Amniotic epithelial cell (primary cell): ENCODE results near the gene FARP2.
"Not testable (repeated sequence)": the region's sequence is repeated elsewhere in the genome, so short reads cannot be mapped to it uniquely, and the experiment has no call there.

Experiments used
- DNase-seq: peaks from one replicate; pipeline ENCODE4 v3.0.0-alpha.2; 2010; ENCODE audit warnings: low read depth

Gene FARP2

GRCh38 chr2:241408849-241409248 is 52.8 kb downstream of the FARP2 start:
- no peak for DNase-seq

DNA sequence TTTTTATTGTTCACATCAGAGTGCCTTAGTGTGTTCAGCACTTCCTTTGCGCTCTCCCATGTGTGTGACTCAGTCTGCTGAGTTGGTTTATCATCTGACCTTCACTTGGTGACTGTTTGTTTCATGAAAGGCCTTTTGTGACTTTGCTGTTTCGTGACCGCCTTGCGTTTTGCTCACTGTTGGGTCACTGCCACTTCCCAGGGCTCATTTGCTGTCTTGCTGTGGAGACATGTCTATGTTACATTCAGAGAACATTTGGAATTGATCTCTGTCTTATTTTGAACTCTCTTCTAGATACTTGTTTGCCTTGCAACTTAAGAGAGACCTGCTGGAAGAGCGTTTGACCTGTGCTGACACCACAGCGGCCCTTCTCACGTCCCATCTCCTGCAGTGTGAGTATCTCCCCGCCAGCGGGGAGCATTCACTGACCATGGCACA is 54.7 kb downstream of the FARP2 start:
- no peak for DNase-seq

DNA sequence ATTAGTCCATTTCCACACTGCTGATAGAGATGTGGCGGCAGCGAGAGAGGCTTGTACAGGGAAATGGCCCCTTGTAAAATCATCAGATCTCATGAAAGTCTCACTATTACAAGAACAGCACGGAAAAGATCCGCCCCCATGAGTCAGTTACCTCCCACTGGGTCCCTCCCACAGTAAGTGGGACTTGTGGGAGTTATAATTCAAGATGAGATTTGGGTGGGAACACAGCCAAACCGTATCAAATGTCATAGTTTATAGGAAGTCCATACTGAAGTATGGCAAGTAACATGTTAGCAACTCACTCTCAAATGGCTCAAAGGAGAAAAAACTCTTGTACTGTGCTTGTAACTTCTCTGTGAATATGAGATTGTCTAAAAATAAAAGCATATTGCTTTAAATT is 56.1 kb downstream of the FARP2 start:
- DNase-seq = peak; percentile 76

DNA sequence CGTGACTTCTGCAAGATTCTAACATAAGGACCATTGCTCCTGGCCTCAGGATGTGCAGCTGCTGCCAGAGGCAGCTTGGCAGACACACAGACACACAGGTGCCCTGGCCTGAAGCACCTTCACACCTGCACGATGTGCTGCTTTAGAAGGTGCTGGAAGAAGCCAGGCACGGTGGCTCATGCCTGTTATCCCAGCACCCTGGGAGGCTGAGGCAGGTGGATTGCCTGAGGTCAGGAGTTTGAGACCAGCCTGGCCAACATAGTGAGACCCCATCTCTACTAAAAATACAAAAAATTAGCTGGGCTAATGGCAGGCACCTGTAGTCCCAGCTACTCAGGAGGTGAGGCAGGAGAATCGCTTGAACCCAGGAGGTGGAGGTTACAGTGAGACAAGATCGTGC is 57.4 kb downstream of the FARP2 start:
- not testable (repeated sequence) for DNase-seq

GRCh38 chr2:241413929-241414580 is 58.0 kb downstream of the FARP2 start:
- no peak for DNase-seq

GRCh38 chr2:241415196-241415595 is 59.1 kb downstream of the FARP2 start:
- DNase-seq = no peak

GRCh38 chr2:241417626-241418025 is 61.5 kb downstream of the FARP2 start:
- DNase-seq = no peak

- DNase-seq = peak; percentile 9
Observed at GRCh38 chr2:241421330-241421729, 65.2 kb downstream of the FARP2 start.

GRCh38 chr2:241421942-241422341 is 65.9 kb downstream of the FARP2 start:
- DNase-seq = not testable (repeated sequence)

- DNase-seq = no peak
Observed at GRCh38 chr2:241422350-241422749, 66.3 kb downstream of the FARP2 start.

DNA sequence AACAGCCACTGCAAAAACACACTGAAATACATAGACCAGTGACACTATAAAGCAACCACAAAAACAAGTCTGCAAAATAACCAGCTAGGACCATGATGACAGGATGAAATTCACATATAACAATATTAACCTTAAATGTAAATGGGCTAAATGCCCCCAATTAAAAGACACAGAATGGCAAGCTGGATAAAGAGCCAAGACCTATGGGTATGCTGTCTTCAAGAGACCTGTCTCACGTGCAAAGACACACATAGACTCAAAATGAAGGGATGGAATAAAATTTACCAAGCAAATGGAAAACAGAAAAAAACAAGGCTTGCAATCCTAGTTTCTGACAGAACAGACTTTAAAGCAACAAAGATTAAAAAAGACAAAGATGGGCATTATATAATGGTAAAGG is 67.4 kb downstream of the FARP2 start:
- not testable (repeated sequence) for DNase-seq

DNA sequence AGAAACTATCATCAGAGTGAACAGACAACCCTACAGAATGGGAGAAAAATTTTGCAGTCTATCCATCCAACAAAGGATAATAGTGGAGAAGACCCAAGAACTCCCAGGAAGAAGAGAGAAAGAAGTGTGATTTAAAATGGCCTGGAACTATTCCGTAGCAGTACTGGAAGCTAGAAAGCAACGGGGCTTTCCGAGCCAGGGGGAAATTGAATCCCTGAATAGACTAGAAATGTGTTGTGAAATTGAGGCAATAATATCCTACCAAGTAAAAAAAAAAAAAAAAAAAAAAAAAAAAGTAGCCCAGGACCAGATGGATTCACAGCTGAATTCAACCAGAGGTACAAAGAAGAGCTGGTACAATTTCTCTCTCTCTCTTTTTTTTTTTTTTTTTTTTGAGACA is 69.3 kb downstream of the FARP2 start:
- no peak for DNase-seq

DNA sequence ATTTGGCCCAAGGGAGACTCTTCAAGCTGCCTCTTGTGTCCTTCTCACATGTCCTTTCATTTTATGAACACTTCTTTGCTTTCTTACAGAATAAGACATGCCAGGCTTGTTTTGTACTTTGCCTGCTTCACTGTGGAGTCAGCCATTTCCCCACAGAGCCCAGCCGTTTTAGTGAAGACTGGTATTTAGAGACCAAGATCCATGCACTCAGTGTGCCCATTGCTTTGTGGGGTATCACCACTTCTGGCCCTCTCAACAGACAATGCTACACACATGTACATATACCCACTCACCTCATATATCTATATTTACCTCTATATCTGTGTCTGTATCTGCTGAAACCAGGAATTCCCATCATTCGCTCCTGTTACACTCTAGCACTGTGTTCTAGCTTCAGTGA is 74.1 kb downstream of the FARP2 start:
- DNase-seq = no peak

DNA sequence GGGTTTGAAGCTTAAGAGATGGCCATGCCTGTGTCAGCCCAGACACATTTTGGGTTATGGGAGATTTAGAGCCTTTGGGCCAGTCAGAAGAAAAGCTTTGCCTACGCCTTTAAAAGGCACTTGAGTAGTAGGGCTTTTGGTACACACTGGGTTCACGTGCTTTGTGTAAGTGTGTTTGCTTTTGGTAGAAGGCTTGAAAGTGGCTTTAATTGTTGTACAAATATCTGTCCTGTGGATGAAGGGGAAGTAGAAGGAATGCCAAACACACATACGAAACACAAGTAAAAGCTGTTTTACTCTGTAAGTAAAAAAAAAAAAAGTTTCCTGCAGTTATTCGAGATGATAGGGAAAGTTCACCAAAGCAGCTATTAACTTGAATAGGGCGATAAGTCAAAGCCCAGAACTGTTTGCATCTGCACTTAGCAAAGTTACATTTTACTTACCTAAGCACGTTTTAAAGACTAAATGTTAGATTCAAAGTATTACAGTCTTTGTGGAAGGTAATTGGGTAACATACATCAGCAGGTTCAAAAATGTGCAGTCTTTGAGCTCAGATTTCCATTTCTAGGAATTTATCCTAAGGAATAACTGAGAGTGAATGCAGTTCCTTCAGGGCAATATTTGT is 76.9 kb downstream of the FARP2 start:
- DNase-seq = no peak

- DNase-seq = no peak
Observed at GRCh38 chr2:241437179-241437578, 81.1 kb downstream of the FARP2 start.

DNA sequence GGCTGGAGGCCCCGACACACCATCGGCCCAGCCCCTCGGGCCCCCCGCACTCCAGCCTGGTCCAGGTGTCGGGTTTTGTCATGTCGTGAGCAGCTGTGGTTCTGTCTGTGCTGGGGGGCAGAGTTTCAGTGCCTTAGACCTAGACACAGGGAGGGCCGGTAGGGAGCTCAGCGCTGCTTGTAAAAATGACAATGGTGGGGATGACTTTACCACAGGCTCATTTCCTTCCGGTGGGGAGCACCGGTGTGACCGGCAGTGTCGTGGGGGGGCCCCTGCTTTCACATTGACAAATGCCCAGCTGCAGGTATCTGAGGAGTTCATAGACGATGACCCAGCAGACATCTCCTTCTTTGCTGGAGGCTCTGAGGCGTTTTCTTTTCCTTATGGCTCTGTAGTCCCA is 85.4 kb downstream of the FARP2 start:
- no peak for DNase-seq

GRCh38 chr2:241443486-241444223 is 87.6 kb downstream of the FARP2 start:
- peak; percentile 93 for DNase-seq

DNA sequence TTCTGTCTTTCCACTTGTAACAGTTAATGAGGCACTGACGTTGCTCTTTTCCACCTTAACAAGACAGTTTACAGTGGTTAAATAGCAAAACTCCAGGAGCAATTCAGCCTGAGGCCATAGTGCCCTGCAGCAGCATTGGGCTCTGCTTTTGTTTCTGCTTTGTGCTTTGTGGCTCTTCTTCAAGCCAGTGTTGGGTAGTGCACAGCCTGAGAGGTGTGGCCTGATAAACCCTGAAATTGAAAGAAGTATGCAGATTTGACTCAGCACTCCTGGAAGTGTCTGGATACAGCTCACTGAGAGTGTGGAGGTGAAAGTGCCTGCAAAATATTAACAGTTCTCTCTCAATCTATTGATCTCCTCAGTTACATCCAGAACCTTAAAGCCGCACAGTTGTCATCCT is 89.3 kb downstream of the FARP2 start:
- DNase-seq = no peak

DNA sequence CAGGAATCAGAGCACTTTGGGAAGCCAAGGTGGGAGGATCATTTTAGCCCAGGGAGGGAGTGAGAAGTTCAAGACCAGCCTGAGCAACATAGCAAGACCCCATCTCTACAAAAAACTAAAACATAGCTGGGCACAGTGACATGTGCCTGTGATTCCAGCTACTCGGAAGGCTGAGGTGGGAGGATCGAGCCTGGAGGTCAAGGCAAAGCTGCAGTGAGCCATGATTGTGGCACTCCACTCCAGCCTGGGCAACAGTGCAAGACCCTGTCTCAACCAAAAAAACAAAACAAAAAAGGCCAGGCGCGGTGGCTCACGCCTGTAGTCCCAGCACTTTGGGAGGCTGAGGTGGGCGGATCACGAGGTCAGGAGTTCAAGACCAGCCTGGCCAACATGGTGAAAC is 94.0 kb downstream of the FARP2 start:
- not testable (repeated sequence) for DNase-seq

- DNase-seq = no peak
Observed at GRCh38 chr2:241451840-241452506, 95.9 kb downstream of the FARP2 start.

DNA sequence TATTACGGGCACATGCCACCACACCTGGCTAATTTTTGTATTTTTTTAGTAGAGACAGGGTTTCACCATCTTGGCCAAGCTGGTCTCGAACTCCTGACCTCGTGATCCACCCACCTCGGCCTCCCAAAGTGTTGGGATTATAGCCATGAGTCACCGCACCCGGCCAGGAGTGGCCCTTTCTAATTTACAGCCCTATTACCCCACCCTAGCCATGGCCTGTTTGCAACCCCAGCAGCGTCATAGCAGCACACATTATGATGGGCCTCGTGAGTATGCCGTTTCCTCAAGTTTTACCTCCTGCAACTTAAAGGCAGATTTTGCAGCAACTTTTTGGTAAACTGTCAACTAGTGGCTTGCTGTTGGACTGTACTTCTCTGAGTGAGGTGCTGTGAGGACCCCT is 97.8 kb downstream of the FARP2 start:
- not testable (repeated sequence) for DNase-seq

GRCh38 chr2:241454837-241455485 is 98.9 kb downstream of the FARP2 start:
- no peak for DNase-seq
